OCI-LY7 (cell line): ENCODE results near the gene KIRREL1. TPM values are rescaled to one million over a fixed set of nuclear protein-coding genes. Genes with fewer than 3 reads are reported as not detected.

Source experiments
- BruUV-seq: library from RNA; stranded (reverse); fragments of 400-500 nt; replicated peaks from 2 replicates; lab custom pipeline; 2021; lab: Mats Ljungman, UMichigan
- CTCF ChIA-PET: fragments of 300-600 bp; sonication (Branson Sonifier 250); formaldehyde crosslinking; loops from one replicate; lab custom pipeline; 2022; ENCODE audit warnings: antibody characterized with exemption; ENCODE audit not compliant: unreplicated experiment; lab: Charles Lee
- POLR2A ChIA-PET: fragments of 300-600 bp; sonication (Branson Sonifier 250); formaldehyde crosslinking; loops from one replicate; lab custom pipeline; 2022; ENCODE audit warnings: antibody characterized with exemption; lab: Charles Lee
- DNase-seq: peaks from one replicate; pipeline ENCODE4 v3.0.0-alpha.2; 2015; ENCODE audit warnings: low spot score
- H2AFZ ChIP-seq: fragments of 200-600 bp; sonication (generic), shearing (Covaris generic); 2 replicates; pipeline ENCODE4 v1.6.1; 2014; ENCODE audit warnings: mild to moderate bottlenecking, antibody characterized with exemption, low read length, moderate library complexity
- H3K27ac ChIP-seq: fragments of 200-600 bp; sonication (generic); 2 replicates; pipeline ENCODE4 v1.5.1; 2014; ENCODE audit warnings: mixed run types, low read depth, mild to moderate bottlenecking, moderate library complexity, low read length, inconsistent platforms; ENCODE audit not compliant: poor library complexity, severe bottlenecking
- H3K36me3 ChIP-seq: fragments of 200-600 bp; sonication (generic); 2 replicates; pipeline ENCODE4 v1.6.1; 2014; ENCODE audit warnings: mild to moderate bottlenecking, antibody characterized with exemption, low read length, moderate library complexity, mixed read lengths; ENCODE audit not compliant: insufficient read depth
- H3K4me1 ChIP-seq: fragments of 200-600 bp; sonication (generic); 2 replicates; pipeline ENCODE4 v1.5.1; 2014; ENCODE audit warnings: mild to moderate bottlenecking, low read length; ENCODE audit not compliant: insufficient read depth, poor library complexity, severe bottlenecking
- H3K4me2 ChIP-seq: fragments of 200-600 bp; sonication (generic); 2 replicates; pipeline ENCODE4 v1.6.1; 2014; ENCODE audit warnings: mild to moderate bottlenecking, low read length
- H3K4me3 ChIP-seq: fragments of 200-600 bp; sonication (generic); 2 replicates; pipeline ENCODE4 v1.5.1; 2014; ENCODE audit warnings: mild to moderate bottlenecking, low read depth, low read length; ENCODE audit not compliant: poor library complexity, severe bottlenecking
- H3K79me2 ChIP-seq: fragments of 200-600 bp; sonication (generic); 2 replicates; pipeline ENCODE4 v1.6.1; 2016; ENCODE audit warnings: low read depth, mild to moderate bottlenecking, low read length, moderate library complexity, mixed read lengths; ENCODE audit not compliant: insufficient read depth
- H3K9me2 ChIP-seq: fragments of 200-600 bp; sonication (generic); 2 replicates; pipeline ENCODE4 v1.6.1; 2016; ENCODE audit warnings: mild to moderate bottlenecking, low read length, mixed read lengths; ENCODE audit not compliant: insufficient read depth
- H3K9me3 ChIP-seq: fragments of 200-600 bp; sonication (generic); 2 replicates; pipeline ENCODE4 v1.6.1; 2014; ENCODE audit warnings: mild to moderate bottlenecking, mixed run types, low read length, mixed read lengths
- H4K20me1 ChIP-seq: fragments of 200-600 bp; sonication (generic); 2 replicates; pipeline ENCODE4 v1.6.1; 2014; ENCODE audit warnings: mild to moderate bottlenecking, antibody characterized with exemption, low read length, moderate library complexity, mixed read lengths; ENCODE audit not compliant: insufficient read depth
- CTCF ChIP-seq: fragments of 200-600 bp; sonication (generic); conservative IDR thresholded peaks from 2 replicates; pipeline ENCODE4 v1.5.1; 2014; ENCODE audit warnings: mild to moderate bottlenecking, antibody characterized with exemption, low read length, moderate library complexity, mixed read lengths
- EZH2phosphoT487 ChIP-seq: fragments of 200-600 bp; sonication (generic); IDR thresholded peaks from 2 replicates; pipeline ENCODE4 v1.6.1; 2018; ENCODE audit warnings: low read depth, borderline replicate concordance, mild to moderate bottlenecking, mixed run types, antibody characterized with exemption, low read length, moderate library complexity, mixed read lengths
- intact Hi-C: fragments of 100-400 bp; cut with micrococcal nuclease; formaldehyde crosslinking; loops from one replicate; pipeline ENCODE4 v1.10.0; 2022; ENCODE audit not compliant: unreplicated experiment
- total RNA-seq, 2 experiments: library from RNA; depleted of rRNA in 1 of 2; stranded (reverse); fragments of >200 nt in 1 of 2; shearing (Covaris generic) in 1 of 2; gene quantifications; 2 replicates each; pipeline ENCODE4 v1.2.3, GENCODE V29; 2014 to 2022

Gene KIRREL1
- total RNA-seq, 2 experiments from 2014 or later = not detected

GRCh38 chr1:158101455-158101854 is 108.0 kb downstream of the KIRREL1 start:
- ChIA-PET POLR2A (interaction anchor here (0.6 kb wide), 1 partner anchor 152 kb away, joined by 3 read pairs; no protein-coding TSS in a partner anchor), CTCF (no interaction called here)
- no peaks in the 10 kb centered on the region for H4K20me1 ChIP-seq
- H3K9me3 ChIP-seq = no peaks in the 10 kb centered on the region
- H3K4me1 ChIP-seq = no peaks in the 10 kb centered on the region
- H3K79me2 ChIP-seq = no peaks in the 10 kb centered on the region
- intact Hi-C loops = no loop called here
- H3K36me3 ChIP-seq = no peaks in the 10 kb centered on the region
- H3K4me3 ChIP-seq = no peak overlapping the region
- H3K4me2 ChIP-seq = no peak overlapping the region
- H3K27ac ChIP-seq = no peak overlapping the region
- no peak for DNase-seq
- H3K9me2 ChIP-seq = no peaks in the 10 kb centered on the region
- TF ChIP-seq EZH2phosphoT487 = no peak
- no peak for TF ChIP-seq CTCF
- H2AFZ ChIP-seq = no peak overlapping the region
- BruUV-seq = no TSS peak

- Histone ChIP-seq H3K4me1 (no peaks in the 10 kb centered on the region), H3K79me2 (no peaks in the 10 kb centered on the region), H3K36me3 (no peaks in the 10 kb centered on the region), H4K20me1 (no peaks in the 10 kb centered on the region), H3K27ac (no peak overlapping the region), H3K4me2 (no peak overlapping the region), H3K4me3 (no peak overlapping the region), H2AFZ (no peak overlapping the region), H3K9me2 (no peaks in the 10 kb centered on the region), H3K9me3 (no peaks in the 10 kb centered on the region)
- BruUV-seq = no TSS peak
- no peak for TF ChIP-seq EZH2phosphoT487
- TF ChIP-seq CTCF = no peak
- POLR2A ChIA-PET = interaction anchor here (0.6 kb wide), 1 partner anchor 153 kb away, joined by 3 read pairs; no protein-coding TSS in a partner anchor
- intact Hi-C loops = no loop called here
- CTCF ChIA-PET = no interaction called here
- no peak for DNase-seq
Observed at GRCh38 chr1:158101927-158102326, 108.5 kb downstream of the KIRREL1 start.

GRCh38 chr1:158102881-158103674 is 109.6 kb downstream of the KIRREL1 start:
- BruUV-seq = no TSS peak
- Histone ChIP-seq H3K27ac (no peak overlapping the region), H3K4me2 (no peak overlapping the region), H3K4me3 (no peak overlapping the region), H3K79me2 (no peaks in the 10 kb centered on the region), H4K20me1 (no peaks in the 10 kb centered on the region), H3K9me3 (no peaks in the 10 kb centered on the region), H2AFZ (no peak overlapping the region), H3K4me1 (no peaks in the 10 kb centered on the region), H3K9me2 (no peaks in the 10 kb centered on the region), H3K36me3 (no peaks in the 10 kb centered on the region)
- POLR2A ChIA-PET = interaction anchor here (0.7 kb wide), 1 partner anchor 220 kb away, joined by 3 read pairs; no protein-coding TSS in a partner anchor
- CTCF ChIA-PET = no interaction called here
- no peak for DNase-seq
- intact Hi-C loops = no loop called here
- TF ChIP-seq CTCF = no peak
- TF ChIP-seq EZH2phosphoT487 = no peak
